Measurements from ENCODE around the gene CAMKMT.

The CAMKMT gene

GRCh38 chr2:44348400-44348799, 13.3 kb upstream of the CAMKMT start:
- Histone ChIP-seq H3K4me3 (ENCODE audit: low read depth in 1 of 2, low read length in 1 of 2) (no peak overlapping the region), H3K27me3 (no peaks in the 10 kb centered on the region), H3K9me3 (no peaks in the 10 kb centered on the region), H3K36me3 (peaks cover 14% of the 10 kb centered on the region), H3K27ac (no peak overlapping the region), H3K4me1 (ENCODE audit: control insufficient read depth in 1 of 2, insufficient read depth in 1 of 2, low read depth in 1 of 2, low read length in 1 of 2) (peaks cover 35 to 37% of the 10 kb centered on the region in 2 experiments)
- TF ChIP-seq CTCF (IDR thresholded peaks at IDR 0.05) = no peak

GRCh38 chr2:44349506-44349905, 12.2 kb upstream of the CAMKMT start:
- H3K9me3 ChIP-seq = no peaks in the 10 kb centered on the region
- peaks cover 41 to 44% of the 10 kb centered on the region in 2 experiments for H3K4me1 ChIP-seq (ENCODE audit: control insufficient read depth in 1 of 2, insufficient read depth in 1 of 2, low read depth in 1 of 2, low read length in 1 of 2)
- TF ChIP-seq CTCF (IDR thresholded peaks at IDR 0.05) = no peak
- H3K27me3 ChIP-seq = no peaks in the 10 kb centered on the region
- no peak overlapping the region for H3K27ac ChIP-seq
- no peak overlapping the region for H3K4me3 ChIP-seq (ENCODE audit: low read depth in 1 of 2, low read length in 1 of 2)
- H3K36me3 ChIP-seq = peaks cover 5% of the 10 kb centered on the region

- H3K4me1 ChIP-seq (ENCODE audit: control insufficient read depth in 1 of 2, insufficient read depth in 1 of 2, low read depth in 1 of 2, low read length in 1 of 2) = peaks cover 41 to 44% of the 10 kb centered on the region in 2 experiments
- H3K27ac ChIP-seq = peak overlapping the region; percentile 73
- no peaks in the 10 kb centered on the region for H3K9me3 ChIP-seq
- no peaks in the 10 kb centered on the region for H3K27me3 ChIP-seq
- TF ChIP-seq CTCF (IDR thresholded peaks at IDR 0.05) = no peak
- H3K36me3 ChIP-seq = no peaks in the 10 kb centered on the region
- no peak overlapping the region for H3K4me3 ChIP-seq (ENCODE audit: low read depth in 1 of 2, low read length in 1 of 2)
Measured at GRCh38 chr2:44351088-44351487, 10.7 kb upstream of the CAMKMT start.

GRCh38 chr2:44351676-44352075, 10.1 kb upstream of the CAMKMT start:
- H3K27ac ChIP-seq = peak overlapping the region; percentile 73
- no peak for TF ChIP-seq CTCF (IDR thresholded peaks at IDR 0.05)
- H3K4me3 ChIP-seq (ENCODE audit: low read depth in 1 of 2, low read length in 1 of 2) = no peak overlapping the region
- H3K4me1 ChIP-seq (ENCODE audit: control insufficient read depth in 1 of 2, insufficient read depth in 1 of 2, low read depth in 1 of 2, low read length in 1 of 2) = peaks cover 41 to 44% of the 10 kb centered on the region in 2 experiments
- no peaks in the 10 kb centered on the region for H3K9me3 ChIP-seq
- no peaks in the 10 kb centered on the region for H3K27me3 ChIP-seq
- no peaks in the 10 kb centered on the region for H3K36me3 ChIP-seq

- no peaks in the 10 kb centered on the region for H3K36me3 ChIP-seq
- no peaks in the 10 kb centered on the region for H3K27me3 ChIP-seq
- peak overlapping the region; percentile 73 for H3K27ac ChIP-seq
- peaks cover 41 to 44% of the 10 kb centered on the region in 2 experiments for H3K4me1 ChIP-seq (ENCODE audit: control insufficient read depth in 1 of 2, insufficient read depth in 1 of 2, low read depth in 1 of 2, low read length in 1 of 2)
- no peak for TF ChIP-seq CTCF (IDR thresholded peaks at IDR 0.05)
- H3K9me3 ChIP-seq = no peaks in the 10 kb centered on the region
- H3K4me3 ChIP-seq (ENCODE audit: low read depth in 1 of 2, low read length in 1 of 2) = no peak overlapping the region
Measured at GRCh38 chr2:44352510-44352909, 9.2 kb upstream of the CAMKMT start.

GRCh38 chr2:44354761-44355160, 7.0 kb upstream of the CAMKMT start:
- H3K4me3 ChIP-seq (ENCODE audit: low read depth in 1 of 2, low read length in 1 of 2) = no peak overlapping the region
- TF ChIP-seq CTCF (IDR thresholded peaks at IDR 0.05) = no peak
- peaks cover 40 to 43% of the 10 kb centered on the region in 2 experiments for H3K4me1 ChIP-seq (ENCODE audit: control insufficient read depth in 1 of 2, insufficient read depth in 1 of 2, low read depth in 1 of 2, low read length in 1 of 2)
- no peaks in the 10 kb centered on the region for H3K36me3 ChIP-seq
- H3K9me3 ChIP-seq = no peaks in the 10 kb centered on the region
- H3K27ac ChIP-seq = no peak overlapping the region
- no peaks in the 10 kb centered on the region for H3K27me3 ChIP-seq
